Activated CD4-positive, alpha-beta T cell treated with anti-CD3 and anti-CD28 coated beads, Interleukin-2, amount 50 U/mL, for 1 hour (primary cell): ENCODE results near the gene UBR2.
"Not testable (repeated sequence)": the region's sequence is repeated elsewhere in the genome, so short reads cannot be mapped to it uniquely, and the experiment has no call there.

Experiments used
- DNase-seq: peaks from one replicate; pipeline ENCODE4 v3.0.0-alpha.2; 2020

The UBR2 gene

GRCh38 chr6:42693725-42694323 is 130.0 kb downstream of the UBR2 start:
- DNase-seq: no peak

DNA sequence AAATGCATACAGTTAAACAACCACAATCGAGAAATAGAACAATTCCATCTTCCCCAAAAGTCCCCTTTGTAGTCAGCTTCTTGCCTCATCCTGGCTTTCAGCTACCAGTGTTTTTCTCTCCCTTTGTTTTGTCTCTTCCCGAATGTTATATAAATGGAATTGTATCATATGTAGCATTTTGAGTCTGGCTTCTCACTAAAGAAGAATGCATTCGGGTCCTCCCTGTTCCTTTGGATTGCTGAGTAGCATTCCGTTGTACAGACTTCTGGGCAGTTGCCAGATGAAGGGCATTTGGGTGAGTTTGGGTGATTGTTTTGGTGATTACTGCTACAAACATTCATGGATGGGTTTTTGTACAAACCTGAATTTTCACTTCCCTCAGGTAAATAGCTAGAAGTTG is 130.8 kb downstream of the UBR2 start:
- DNase-seq: no peak

- DNase-seq: no peak
Measured at GRCh38 chr6:42696526-42697267, 132.9 kb downstream of the UBR2 start.

GRCh38 chr6:42697268-42697655 is 133.4 kb downstream of the UBR2 start:
- no peak for DNase-seq

- DNase-seq: no peak
Measured at GRCh38 chr6:42698217-42698616, 134.4 kb downstream of the UBR2 start.

DNA sequence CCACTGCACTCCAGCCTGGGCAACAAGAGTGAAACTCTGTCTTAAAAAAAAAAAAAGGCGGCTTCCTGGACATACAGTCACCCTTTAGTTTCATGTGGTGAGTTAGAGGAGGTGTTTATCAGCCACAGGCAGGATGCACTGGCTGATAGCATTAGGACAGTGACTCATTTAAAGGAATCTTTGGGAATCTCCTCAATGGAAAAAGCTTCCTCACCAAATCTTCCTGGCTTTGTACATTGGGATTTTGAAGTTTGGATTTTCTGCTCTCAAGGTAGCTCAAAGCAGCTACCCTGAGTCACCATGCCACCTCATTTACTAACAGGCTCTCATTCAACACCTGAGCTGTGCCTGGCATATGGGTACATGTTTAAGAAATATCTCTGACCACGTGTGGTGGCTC is 138.4 kb downstream of the UBR2 start:
- no peak for DNase-seq

- DNase-seq: not testable (repeated sequence)
Measured at GRCh38 chr6:42702786-42703185, 139.0 kb downstream of the UBR2 start.

GRCh38 chr6:42704251-42704936 is 140.6 kb downstream of the UBR2 start:
- DNase-seq: no peak

GRCh38 chr6:42704937-42705374 is 141.1 kb downstream of the UBR2 start:
- DNase-seq: no peak

GRCh38 chr6:42707595-42707994 is 143.8 kb downstream of the UBR2 start:
- DNase-seq: no peak

GRCh38 chr6:42708096-42708495 is 144.3 kb downstream of the UBR2 start:
- DNase-seq: no peak

DNA sequence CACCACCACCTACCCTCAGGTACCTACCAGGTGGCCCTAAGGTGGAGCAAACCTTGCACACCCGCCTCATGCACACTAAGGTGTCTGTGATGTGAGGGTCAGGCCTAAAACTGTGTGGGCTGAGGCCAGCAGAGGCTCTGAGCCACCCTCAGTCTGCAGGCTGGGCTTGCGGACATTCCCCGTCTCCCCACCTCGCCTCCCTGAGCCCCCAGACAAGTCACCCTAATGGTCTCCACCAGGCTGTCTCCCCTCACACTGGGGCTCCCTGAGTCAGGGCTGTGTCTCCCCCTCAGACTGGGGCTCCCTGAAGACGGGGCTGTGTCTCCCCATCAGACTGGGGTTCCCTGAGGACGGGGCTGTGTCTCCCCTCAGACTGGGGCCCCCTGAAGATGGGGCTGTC is 146.0 kb downstream of the UBR2 start:
- DNase-seq: no peak

GRCh38 chr6:42710316-42710715 is 146.5 kb downstream of the UBR2 start:
- DNase-seq: no peak

GRCh38 chr6:42711930-42712329 is 148.1 kb downstream of the UBR2 start:
- DNase-seq: no peak

DNA sequence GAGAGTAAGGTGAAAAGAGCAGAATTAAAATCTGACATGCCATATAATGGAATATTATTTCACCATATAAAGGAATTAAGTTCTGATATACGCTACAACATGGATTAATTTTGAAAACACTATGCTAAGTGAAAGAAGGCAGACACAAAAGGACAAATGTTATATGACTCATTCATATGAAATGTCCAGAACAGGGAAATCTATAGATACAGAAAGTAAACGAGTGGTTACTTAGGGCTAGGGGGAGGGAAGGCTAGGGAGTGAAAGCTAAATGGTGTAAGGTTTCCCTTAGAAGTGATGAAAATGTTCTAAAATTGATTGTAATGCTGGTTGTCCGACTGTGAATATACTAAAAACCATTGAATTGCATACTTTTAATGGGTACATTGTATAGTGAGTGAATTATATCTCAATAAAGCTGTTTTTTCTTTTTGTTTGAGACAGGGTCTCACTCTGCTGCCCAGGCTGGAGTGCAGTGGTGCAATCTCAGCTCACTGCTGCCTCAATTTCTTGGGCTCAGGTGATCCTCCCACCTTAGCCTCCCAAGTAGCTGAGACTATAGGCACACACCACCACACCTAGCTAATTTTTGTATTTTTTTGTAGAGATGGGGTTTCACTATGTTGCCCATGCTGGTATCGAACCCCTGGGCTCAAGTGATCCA is 150.4 kb downstream of the UBR2 start:
- DNase-seq: no peak

- DNase-seq: no peak
Measured at GRCh38 chr6:42715871-42716270, 152.0 kb downstream of the UBR2 start.

DNA sequence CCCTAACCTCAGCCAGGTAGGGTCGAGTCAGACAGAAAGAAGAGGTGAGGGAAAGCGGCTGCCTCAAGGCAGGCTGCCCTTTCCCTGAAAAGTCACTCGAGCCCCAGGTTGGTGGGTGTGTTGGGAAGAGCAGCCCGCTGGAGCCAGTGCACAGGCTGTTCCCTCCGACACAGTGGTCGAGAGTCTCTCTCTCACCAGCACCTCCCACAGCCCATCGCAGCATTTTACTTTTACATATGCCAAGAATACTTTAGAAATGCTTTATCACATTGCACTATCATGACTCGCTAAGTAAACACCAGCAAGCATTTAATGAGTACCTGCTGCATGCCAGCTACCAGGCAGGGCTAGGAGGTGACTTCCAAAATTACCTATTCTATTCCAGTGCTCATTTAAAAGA is 156.9 kb downstream of the UBR2 start:
- no peak for DNase-seq

DNA sequence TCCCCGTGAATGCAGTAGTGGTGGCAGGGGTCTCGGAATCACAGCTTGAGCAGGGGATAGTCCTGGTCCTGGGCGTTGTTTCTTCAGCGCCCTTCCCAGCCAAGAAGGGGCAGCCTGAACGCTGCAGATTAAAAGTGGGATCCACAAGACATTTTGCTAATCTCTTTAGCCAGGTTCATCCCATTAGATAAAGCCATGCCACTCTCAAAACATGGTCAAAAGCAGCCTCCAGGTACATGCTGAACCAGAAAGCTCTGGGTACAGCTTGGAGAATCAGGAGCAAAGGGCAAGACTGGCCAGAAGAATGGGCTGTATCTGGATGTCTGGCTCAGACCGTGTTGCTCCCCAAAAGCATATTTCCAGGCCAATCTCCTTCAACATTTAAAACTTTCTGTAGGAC is 158.7 kb downstream of the UBR2 start, which contains the start of gene PRPH2:
TSS of gene PRPH2 (minus strand) at position 101 of the 400 bp plus-strand sequence. CDS start 263 bp downstream, outside the sequence.
- DNase-seq: no peak

DNA sequence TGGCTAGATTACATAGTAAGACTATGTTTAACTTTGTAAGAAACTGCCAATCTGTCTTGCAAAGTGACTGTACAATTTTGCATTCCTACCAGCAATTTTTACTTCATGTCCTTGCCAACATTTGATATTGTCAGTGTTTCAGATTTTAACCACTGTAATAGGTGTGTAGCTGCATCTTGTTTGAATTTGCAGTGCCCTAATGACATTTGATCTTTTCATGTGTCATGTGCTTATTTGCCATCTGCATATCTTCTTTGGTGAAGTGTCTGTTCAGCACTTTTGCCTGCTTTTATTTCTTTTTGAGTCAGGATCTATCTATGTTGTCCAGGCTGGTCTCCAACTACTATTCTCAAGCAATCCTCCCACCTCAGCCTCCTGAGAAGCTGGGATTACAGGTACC is 161.0 kb downstream of the UBR2 start:
- DNase-seq: no peak

GRCh38 chr6:42726026-42726425 is 162.2 kb downstream of the UBR2 start:
- DNase-seq: no peak

- peak; percentile 66 for DNase-seq
Measured at GRCh38 chr6:42726485-42727086, 162.8 kb downstream of the UBR2 start.

- peak; percentile 0 for DNase-seq
Measured at GRCh38 chr6:42727087-42727611, 163.3 kb downstream of the UBR2 start.

GRCh38 chr6:42727627-42728026 is 163.8 kb downstream of the UBR2 start:
- DNase-seq: no peak
